GM23248 (cell line): ENCODE results near the gene AP3S1. TPM values are rescaled to one million over a fixed set of nuclear protein-coding genes. Genes with fewer than 3 reads are reported as not detected.
A peak's percentile ranks its signal among the peaks of the same experiment; 100 is the strongest.

Experiments
- DNase-seq: peaks from one replicate; pipeline ENCODE4 v3.0.0-alpha.2; 2015
- H2AFZ ChIP-seq: fragments of 200-600 bp; sonication (generic); 2 replicates; pipeline ENCODE4 v1.6.1; 2016; ENCODE audit warnings: antibody characterized with exemption
- H3F3A ChIP-seq: fragments of 200-600 bp; sonication (generic); 2 replicates; pipeline ENCODE4 v1.6.1; 2016; ENCODE audit warnings: mild to moderate bottlenecking, antibody characterized with exemption, mixed run types; ENCODE audit not compliant: insufficient read depth
- H3K27ac ChIP-seq: fragments of 200-600 bp; sonication (generic); 2 replicates; pipeline ENCODE4 v1.5.1; 2016; ENCODE audit warnings: mild to moderate bottlenecking
- H3K27me3 ChIP-seq: fragments of 200-600 bp; sonication (generic); replicated peaks from 2 replicates; pipeline ENCODE4 v1.6.1; 2016; ENCODE audit warnings: mild to moderate bottlenecking; ENCODE audit not compliant: insufficient read depth
- H3K36me3 ChIP-seq: fragments of 200-600 bp; sonication (generic); 2 replicates; pipeline ENCODE4 v1.6.1; 2016; ENCODE audit warnings: low read depth, mild to moderate bottlenecking
- H3K4me1 ChIP-seq: fragments of 200-600 bp; sonication (generic); 2 replicates; pipeline ENCODE4 v1.6.1; 2016; ENCODE audit warnings: mild to moderate bottlenecking; ENCODE audit not compliant: insufficient read depth
- H3K4me2 ChIP-seq: fragments of 200-600 bp; sonication (generic); one replicate; pipeline ENCODE4 v1.6.1; 2016; ENCODE audit warnings: mild to moderate bottlenecking; ENCODE audit not compliant: unreplicated experiment
- H3K4me3 ChIP-seq: fragments of 200-600 bp; sonication (generic); 2 replicates; pipeline ENCODE4 v1.5.1; 2016; ENCODE audit warnings: mild to moderate bottlenecking
- H3K79me2 ChIP-seq: fragments of 200-600 bp; sonication (generic); 2 replicates; pipeline ENCODE4 v1.6.1; 2016; ENCODE audit warnings: mild to moderate bottlenecking; ENCODE audit not compliant: insufficient read depth
- H3K9ac ChIP-seq: fragments of 200-600 bp; sonication (generic); 2 replicates; pipeline ENCODE4 v1.6.1; 2016; ENCODE audit warnings: mild to moderate bottlenecking
- H3K9me2 ChIP-seq: fragments of 200-600 bp; sonication (generic); 2 replicates; pipeline ENCODE4 v1.6.1; 2016; ENCODE audit warnings: mixed run types, mild to moderate bottlenecking, moderate library complexity; ENCODE audit not compliant: insufficient read depth
- H3K9me3 ChIP-seq: fragments of 200-600 bp; sonication (generic); one replicate; pipeline ENCODE4 v1.6.1; 2017; ENCODE audit warnings: low read depth
- H4K20me1 ChIP-seq: fragments of 200-600 bp; sonication (generic); 2 replicates; pipeline ENCODE4 v1.6.0; 2016; ENCODE audit not compliant: insufficient read depth
- EZH2 ChIP-seq: fragments of 200-600 bp; sonication (generic); IDR thresholded peaks from 2 replicates; pipeline ENCODE4 v1.6.1; 2018; ENCODE audit warnings: antibody characterized with exemption, mild to moderate bottlenecking; ENCODE audit not compliant: insufficient read depth, poor library complexity, severe bottlenecking
- EZH2phosphoT487 ChIP-seq: fragments of 200-600 bp; sonication (generic); IDR thresholded peaks from 2 replicates; pipeline ENCODE4 v1.6.1; 2018; ENCODE audit warnings: antibody characterized with exemption, moderate library complexity, mild to moderate bottlenecking, low read depth; ENCODE audit not compliant: insufficient read depth
- WGBS, 2 experiments: methylation state at CpG; one replicate each; pipeline ENCODE4 v1.1.6; 2015 to 2017; ENCODE audit warnings: low lambda C conversion rate in 2 of 2, low coverage in 1 of 2; ENCODE audit errors: missing lambda C conversion rate in 2 of 2; 5-methylcytosine and 5-hydroxymethylcytosine counted together
- in situ Hi-C: fragments of 300-500 bp; cut with MboI; formaldehyde crosslinking; loops from 2 replicates; pipeline ENCODE4 v1.15.0; 2020
- polyA plus RNA-seq: library from polyadenylated mRNA; unstranded; fragments of >200 nt; fragmentation: Nextera tagmentation; extraction: Ambion mirVana; gene quantifications from 2 replicates; pipeline ENCODE4 v1.2.1, GENCODE V29; 2016
- total RNA-seq: library from RNA; depleted of rRNA; stranded (reverse); fragments of >200 nt; shearing (Covaris generic); gene quantifications from 2 replicates; pipeline ENCODE4 v1.2.3, GENCODE V29; 2014

Gene AP3S1
- total and polyA plus RNA-seq, 2 experiments from 2014 or later = 303 to 430 TPM

- H3K27ac ChIP-seq = peak overlapping the region; percentile 81
- H3K9ac ChIP-seq = peak overlapping the region; percentile 47
- H3K27me3 ChIP-seq = no peaks in the 10 kb centered on the region
- H3K9me3 ChIP-seq = no peaks in the 10 kb centered on the region
- no peaks in the 10 kb centered on the region for H4K20me1 ChIP-seq
- no peaks in the 10 kb centered on the region for H3K79me2 ChIP-seq
- H3K4me3 ChIP-seq = no peak overlapping the region
- in situ Hi-C loops = no loop called here
- no peaks in the 10 kb centered on the region for H3K9me2 ChIP-seq
- H3F3A ChIP-seq = peaks cover 33% of the 10 kb centered on the region
- WGBS, 2 experiments = 25 to 28% methylated on average over 2 of the region's 2 CpGs
- peak overlapping the region; percentile 56 for H3K4me2 ChIP-seq
- DNase-seq = peak; percentile 84
- H3K36me3 ChIP-seq = no peaks in the 10 kb centered on the region
- H3K4me1 ChIP-seq = peaks cover 37% of the 10 kb centered on the region
- no peak overlapping the region for H2AFZ ChIP-seq
- TF ChIP-seq EZH2phosphoT487 (no peak), EZH2 (no peak)
Observed at GRCh38 chr5:115947260-115947659, 105.5 kb downstream of the AP3S1 start.

DNA sequence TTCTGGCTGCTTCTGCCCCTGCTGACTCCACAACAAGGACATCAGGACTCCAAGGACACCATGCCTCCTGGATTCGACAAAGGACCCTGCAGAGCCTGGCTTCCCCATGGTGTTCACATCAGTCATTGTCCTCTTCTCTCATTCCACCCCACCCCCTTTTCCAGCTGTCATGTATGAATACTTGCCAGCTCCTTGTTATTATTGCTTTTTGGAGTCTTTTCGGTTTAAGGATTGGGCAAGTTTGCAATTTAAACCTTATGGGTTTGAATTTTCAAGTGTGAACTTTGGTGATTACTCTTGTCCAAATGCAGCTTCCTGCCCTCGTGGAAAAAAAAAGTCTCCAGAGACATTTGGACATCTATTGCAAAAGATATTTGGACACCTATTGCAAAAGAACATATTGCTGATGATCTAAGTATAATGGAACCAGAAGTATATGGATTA is 106.4 kb downstream of the AP3S1 start:
- H3K4me1 ChIP-seq = peaks cover 37% of the 10 kb centered on the region
- TF ChIP-seq EZH2 = no peak
- 0 to 3% methylated on average over 3 of the region's 3 CpGs for WGBS, 2 experiments
- DNase-seq = peak; percentile 81
- peak overlapping the region; percentile 56 for H3K4me2 ChIP-seq
- in situ Hi-C loops = no loop called here
- H3K9me2 ChIP-seq = no peaks in the 10 kb centered on the region
- H4K20me1 ChIP-seq = no peaks in the 10 kb centered on the region
- no peaks in the 10 kb centered on the region for H3K79me2 ChIP-seq
- H3K4me3 ChIP-seq = 0 out of 2 replicates have a peak overlapping the region, but pooled peaks have one; percentile 1
- peak overlapping the region; percentile 61 for H2AFZ ChIP-seq
- peak overlapping the region; percentile 47 for H3K9ac ChIP-seq
- H3K27ac ChIP-seq = peak overlapping the region; percentile 81
- H3F3A ChIP-seq = peaks cover 33% of the 10 kb centered on the region
- no peaks in the 10 kb centered on the region for H3K27me3 ChIP-seq
- no peaks in the 10 kb centered on the region for H3K36me3 ChIP-seq
- H3K9me3 ChIP-seq = no peaks in the 10 kb centered on the region

DNA sequence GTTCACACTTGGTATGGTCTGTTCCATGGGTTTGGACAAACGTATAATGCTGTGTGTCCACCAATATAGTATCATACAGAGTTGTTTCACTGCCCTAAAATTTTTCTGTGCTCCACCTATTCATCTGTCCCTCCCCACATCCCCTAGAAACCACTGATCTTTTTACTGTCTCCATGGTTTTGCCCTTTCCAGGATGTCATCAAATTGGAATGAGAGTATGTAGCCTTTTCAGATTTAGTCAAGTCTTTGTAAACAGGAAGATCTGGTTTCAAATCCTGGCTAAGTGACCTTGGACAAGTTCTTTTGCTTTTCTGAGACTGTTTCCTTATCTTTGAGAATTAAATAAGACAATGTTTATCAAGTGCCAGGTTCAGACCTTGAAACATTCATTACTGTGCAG is 107.4 kb downstream of the AP3S1 start:
- peak; percentile 53 for DNase-seq
- no peaks in the 10 kb centered on the region for H3K9me2 ChIP-seq
- peak overlapping the region; percentile 15 for H3K4me2 ChIP-seq
- H3K36me3 ChIP-seq = no peaks in the 10 kb centered on the region
- H2AFZ ChIP-seq = peak overlapping the region; percentile 16; the same call in 1 of the 2 replicates
- no peaks in the 10 kb centered on the region for H4K20me1 ChIP-seq
- in situ Hi-C loops = no loop called here
- no peaks in the 10 kb centered on the region for H3K27me3 ChIP-seq
- H3K9ac ChIP-seq = no peak overlapping the region
- no peaks in the 10 kb centered on the region for H3K9me3 ChIP-seq
- no peaks in the 10 kb centered on the region for H3K79me2 ChIP-seq
- TF ChIP-seq EZH2phosphoT487 (no peak), EZH2 (no peak)
- peaks cover 37% of the 10 kb centered on the region for H3K4me1 ChIP-seq
- 38 to 48% methylated on average over 1 of the region's 1 CpG for whole genome bisulfite sequencing, 2 experiments
- peak overlapping the region; percentile 81 for H3K27ac ChIP-seq
- H3K4me3 ChIP-seq = no peak overlapping the region
- H3F3A ChIP-seq = peaks cover 33% of the 10 kb centered on the region

DNA sequence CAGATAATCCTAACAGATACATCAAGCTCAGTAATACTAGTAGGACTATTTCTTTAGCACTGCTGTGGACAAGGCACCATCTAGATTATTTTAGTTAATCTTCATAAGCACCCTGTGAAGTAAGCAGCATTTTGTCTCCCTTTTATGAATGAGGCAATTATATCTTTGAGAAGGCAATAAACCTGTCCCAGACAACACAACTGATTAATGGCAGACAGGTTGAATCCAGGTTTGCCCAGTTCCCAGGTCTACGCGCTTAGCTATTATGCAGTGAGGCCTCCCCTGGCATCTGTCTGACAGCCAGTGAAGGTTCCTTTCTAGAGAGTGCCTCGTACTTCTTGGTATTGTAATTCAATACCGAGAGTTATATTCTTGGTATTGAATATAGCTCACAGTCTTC is 110.9 kb downstream of the AP3S1 start:
- no peak for TF ChIP-seq EZH2phosphoT487
- no peak for TF ChIP-seq EZH2
- Histone ChIP-seq H3K4me2 (no peak overlapping the region), H3K79me2 (no peaks in the 10 kb centered on the region), H3K9me2 (no peaks in the 10 kb centered on the region), H3K4me3 (no peak overlapping the region), H3K9ac (no peak overlapping the region), H3K27me3 (no peaks in the 10 kb centered on the region), H3K27ac (no peak overlapping the region), H2AFZ (no peak overlapping the region), H3K9me3 (no peaks in the 10 kb centered on the region), H3K36me3 (no peaks in the 10 kb centered on the region), H3F3A (peaks cover 24% of the 10 kb centered on the region), H4K20me1 (no peaks in the 10 kb centered on the region), H3K4me1 (peaks cover 24% of the 10 kb centered on the region)
- WGBS, 2 experiments = 64 to 67% methylated on average over 4 of the region's 4 CpGs
- no peak for DNase-seq
- in situ Hi-C loops = no loop called here

- Histone ChIP-seq H2AFZ (no peak overlapping the region), H3F3A (peaks cover 8% of the 10 kb centered on the region; the same call in 1 of the 2 replicates), H3K9me3 (no peaks in the 10 kb centered on the region), H3K9me2 (no peaks in the 10 kb centered on the region), H3K4me1 (peaks cover 8% of the 10 kb centered on the region), H3K27ac (no peak overlapping the region), H3K4me2 (no peak overlapping the region), H3K27me3 (no peaks in the 10 kb centered on the region), H3K79me2 (no peaks in the 10 kb centered on the region), H3K36me3 (no peaks in the 10 kb centered on the region), H4K20me1 (no peaks in the 10 kb centered on the region), H3K4me3 (no peak overlapping the region), H3K9ac (no peak overlapping the region)
- TF ChIP-seq EZH2phosphoT487 (no peak), EZH2 (no peak)
- no peak for DNase-seq
- in situ Hi-C loops = no loop called here
Observed at GRCh38 chr5:115954144-115954543, 112.4 kb downstream of the AP3S1 start.
